Motor neuron (in vitro differentiated cells): ENCODE results near the gene ZNF655. TPM values are rescaled to one million over a fixed set of nuclear protein-coding genes. Genes with fewer than 3 reads are reported as not detected.

Source experiments
- ATAC-seq, 8 experiments: fragments of 200-7000 bp; cut with Tn5 transposase; replicated peaks in 6 of 8; 2 replicates each; pipeline ENCODE4 v1.8.0; 2021; ENCODE audit warnings: mild to moderate bottlenecking in 8 of 8, moderate library complexity in 8 of 8
- H3K27ac ChIP-seq, 2 donors: fragments of 250-450 bp; sonication (Bioruptor Pico); 2 replicates each; pipeline ENCODE4 v1.9.0; 2021; ENCODE audit warnings: antibody characterized with exemption in 2 of 2, mild to moderate bottlenecking in 2 of 2, moderate library complexity in 1 of 2
- H3K4me1 ChIP-seq, 2 donors: fragments of 250-450 bp; sonication (Bioruptor Pico); replicated peaks in 1 of 2; 2 replicates each; pipeline ENCODE4 v1.6.1; 2021; ENCODE audit warnings: antibody characterized with exemption in 2 of 2, mild to moderate bottlenecking in 2 of 2, moderate library complexity in 1 of 2
- H3K4me3 ChIP-seq, 5 donors: fragments of 250-450 bp; sonication (Bioruptor Pico); 2 replicates each; pipeline ENCODE4 v1.9.0; 2021; ENCODE audit warnings: antibody characterized with exemption in 5 of 5, mild to moderate bottlenecking in 5 of 5, moderate library complexity in 4 of 5
- WGBS, 10 experiments: fragments of 450-650 bp; shearing (Covaris generic); methylation state at CpG; one replicate each; pipeline ENCODE4 v1.0.0; 2022; 5-methylcytosine and 5-hydroxymethylcytosine counted together
- in situ Hi-C, 9 experiments: fragments of 400-800 bp; cut with MboI; loops; one replicate each; pipeline ENCODE4 v1.15.0; 2021; ENCODE audit warnings: low sequenced_read_pairs in 9 of 9, low pct_unique_long_range_greater_than_20kb in 2 of 9; ENCODE audit not compliant: unreplicated experiment in 9 of 9
- total RNA-seq, 8 experiments: library from RNA; unstranded; fragments of 300-600 nt; gene quantifications; 2 replicates each; pipeline versions ENCODE4 v1.2.3 to v1.2.4, GENCODE V29; 2022

Gene ZNF655
- total RNA-seq, 8 experiments from 2014 or later: 38.8 to 124 (median 63.6) TPM

DNA sequence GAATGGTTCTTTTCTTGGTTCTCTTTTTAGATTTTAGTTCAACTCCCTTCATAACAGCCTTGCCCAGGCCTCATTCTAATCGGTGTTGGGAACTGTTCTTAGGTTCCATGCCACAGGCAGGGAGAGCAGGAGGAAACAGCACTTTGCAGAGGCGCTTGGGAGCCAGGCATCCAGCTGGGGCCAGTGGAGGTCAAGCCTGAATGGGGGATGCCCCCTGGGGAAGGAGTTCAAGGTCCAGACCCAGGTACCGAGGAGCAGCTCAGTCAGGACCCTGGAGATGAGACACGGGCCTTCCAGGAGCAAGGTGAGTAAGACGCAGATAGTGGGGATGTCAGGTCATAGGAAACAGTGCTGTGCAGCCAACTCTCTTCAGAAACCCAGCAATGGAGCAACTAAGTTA, 62.8 kb downstream of the ZNF655 start:
- ATAC-seq: no peak
- Histone ChIP-seq H3K4me3 (no peak overlapping the region), H3K4me1 (peaks cover 4 to 7% of the 10 kb centered on the region in 2 donors), H3K27ac (no peak overlapping the region)
- in situ Hi-C loops: no loop called here
- WGBS, 10 experiments: 80 to 100% (median 100%) methylated on average over 1 to 4 of the region's 5 CpGs; no CpG with 5 or more reads in 4 of the 10 experiments

- Histone ChIP-seq H3K4me1 (peaks cover 3 to 4% of the 10 kb centered on the region in 2 donors), H3K4me3 (no peak overlapping the region), H3K27ac (no peak overlapping the region)
- in situ Hi-C loops: no loop called here
- ATAC-seq: no peak
- 83 to 100% (median 85%) methylated on average over 1 to 4 of the region's 10 CpGs; no CpG with 5 or more reads in 5 of the 10 experiments for WGBS, 10 experiments
These were observed 64.2 kb downstream of the ZNF655 start for GRCh38 chr7:99622596-99622995.

- 67 to 100% (median 93%) methylated on average over 1 to 5 of the region's 7 CpGs; no CpG with 5 or more reads in 3 of the 10 experiments for WGBS, 10 experiments
- Histone ChIP-seq H3K4me3 (no peak overlapping the region), H3K27ac (no peak overlapping the region), H3K4me1 (no peaks in the 10 kb centered on the region)
- no peak for ATAC-seq
- in situ Hi-C loops: no loop called here
These were observed 64.8 kb downstream of the ZNF655 start for GRCh38 chr7:99623091-99623693.

DNA sequence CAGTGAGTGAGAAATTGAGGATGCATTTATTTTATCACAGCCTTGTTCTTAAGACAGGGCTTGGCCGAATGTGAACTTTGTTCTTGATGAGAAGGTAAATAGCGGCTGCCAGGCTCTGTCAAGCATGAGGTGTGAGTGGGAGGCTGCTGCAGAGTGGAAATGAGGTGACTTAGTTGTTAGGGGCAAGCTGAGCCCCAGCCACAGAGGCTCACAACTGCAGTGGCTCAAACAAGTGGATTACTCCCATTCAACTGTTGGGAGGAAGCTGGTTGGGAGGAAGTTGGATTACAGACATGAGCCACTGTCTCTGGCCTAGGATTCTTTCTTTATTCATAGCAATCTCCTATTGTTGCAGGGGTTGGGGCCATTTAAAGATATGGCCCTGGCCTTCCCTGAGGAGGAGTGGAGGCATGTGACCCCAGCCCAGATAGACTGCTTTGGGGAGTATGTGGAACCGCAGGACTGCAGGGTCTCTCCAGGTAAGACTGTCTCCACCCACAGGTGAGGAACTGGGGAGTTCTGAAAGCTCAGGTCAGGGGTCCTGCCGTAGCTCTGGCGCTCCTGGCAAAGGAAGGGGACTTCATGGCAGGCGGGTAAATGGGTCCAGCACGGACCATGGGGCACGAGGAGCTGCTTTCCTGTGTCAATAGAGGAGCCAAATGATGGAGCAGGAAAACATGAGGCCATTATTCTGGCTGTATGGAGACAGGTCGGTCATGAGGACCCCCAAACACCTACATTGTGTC, 65.4 kb downstream of the ZNF655 start:
- in situ Hi-C loops: no loop called here
- no peak overlapping the region for H3K4me3 ChIP-seq
- H3K27ac ChIP-seq: no peak overlapping the region
- no peak for ATAC-seq
- 78 to 95% (median 88%) methylated on average over 2 to 5 of the region's 9 CpGs; no CpG with 5 or more reads in 1 of the 10 experiments for WGBS, 10 experiments
- no peaks in the 10 kb centered on the region for H3K4me1 ChIP-seq

DNA sequence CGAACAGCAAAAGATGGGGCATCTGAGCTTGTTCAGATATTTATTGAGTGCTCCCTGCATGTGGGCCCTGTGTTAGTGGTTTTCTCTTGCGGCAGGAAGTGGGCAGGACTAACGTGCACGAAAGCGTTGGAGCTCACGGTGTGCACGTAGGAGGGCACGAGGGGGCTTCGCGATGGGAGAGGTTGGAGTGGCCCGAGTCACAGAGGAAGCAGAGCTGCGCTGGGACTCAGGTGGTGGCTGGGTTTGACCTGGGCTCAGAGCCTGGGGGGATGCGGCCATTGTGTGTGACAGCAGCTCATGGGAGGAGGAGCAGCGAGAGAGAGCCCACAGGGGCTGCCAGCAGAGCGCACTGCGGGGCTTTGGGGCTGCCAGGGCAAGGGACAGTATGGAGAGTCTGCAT, 66.0 kb downstream of the ZNF655 start:
- H3K4me1 ChIP-seq: no peaks in the 10 kb centered on the region
- H3K4me3 ChIP-seq: no peak overlapping the region
- in situ Hi-C loops: no loop called here
- no peak overlapping the region for H3K27ac ChIP-seq
- ATAC-seq: no peak
- 80 to 100% (median 90%) methylated on average over 2 to 12 of the region's 16 CpGs; no CpG with 5 or more reads in 3 of the 10 experiments for WGBS, 10 experiments

- H3K4me3 ChIP-seq: no peak overlapping the region
- ATAC-seq: no peak
- no peaks in the 10 kb centered on the region for H3K4me1 ChIP-seq
- 70 to 100% (median 100%) methylated on average over 1 to 3 of the region's 5 CpGs; no CpG with 5 or more reads in 6 of the 10 experiments for WGBS, 10 experiments
- H3K27ac ChIP-seq: no peak overlapping the region
- in situ Hi-C loops: loop anchor here in 1 of 9 experiments (25.0 kb wide), 1 partner anchor 212 kb away; the partner anchor contains the start of gene CYP3A43
These were observed 66.9 kb downstream of the ZNF655 start for GRCh38 chr7:99625321-99625720.

GRCh38 chr7:99625961-99626360, 67.5 kb downstream of the ZNF655 start:
- Histone ChIP-seq H3K27ac (no peak overlapping the region), H3K4me1 (no peaks in the 10 kb centered on the region), H3K4me3 (no peak overlapping the region)
- WGBS, 10 experiments: 72 to 100% (median 95%) methylated on average over 1 to 4 of the region's 4 CpGs; no CpG with 5 or more reads in 3 of the 10 experiments
- no peak for ATAC-seq
- in situ Hi-C loops: loop anchor here in 1 of 9 experiments (25.0 kb wide), 1 partner anchor 211 kb away; the partner anchor contains the start of gene CYP3A43

Other genes starting within 250 kb of the ZNF655 start
- 100 to 1,000 TPM in 4 of 8 experiments, 10 to 100 TPM in 4; 82.9 to 171 (median 106) TPM for gene ARPC1A, start 232.7 kb upstream of the ZNF655 start, total RNA-seq
- gene ARPC1B, start 183.9 kb upstream of the ZNF655 start, total RNA-seq: 100 to 1,000 TPM in 3 of 8 experiments, 10 to 100 TPM in 2, 1 to 10 TPM in 3; 2.6 to 396 (median 23.9) TPM
- 100 to 1,000 TPM in 5 of 8 experiments, 10 to 100 TPM in 3; 88.1 to 172 (median 103) TPM for gene PDAP1, start 150.0 kb upstream of the ZNF655 start, total RNA-seq
- gene BUD31, start 149.7 kb upstream of the ZNF655 start, total RNA-seq: 100 to 1,000 TPM; 105 to 221 (median 146) TPM
- 10 to 100 TPM in 2 of 8 experiments, 1 to 10 TPM in 6; 4.9 to 18.9 (median 7.1) TPM for gene PTCD1, start 119.8 kb upstream of the ZNF655 start, total RNA-seq
- gene CPSF4, start 119.7 kb upstream of the ZNF655 start, total RNA-seq: 10 to 100 TPM; 24.8 to 69.5 (median 41.8) TPM
- gene ATP5MF, start 92.5 kb upstream of the ZNF655 start, total RNA-seq: 100 to 1,000 TPM; 488 to 967 (median 750) TPM
- 10 to 100 TPM in 7 of 8 experiments, 1 to 10 TPM in 1; 6.1 to 26.3 (median 16.4) TPM for gene ZNF789, start 85.8 kb upstream of the ZNF655 start, total RNA-seq
- 10 to 100 TPM; 17.0 to 34.9 (median 19.5) TPM for gene ZNF394, start 58.4 kb upstream of the ZNF655 start, total RNA-seq
- gene ZKSCAN5, start 54.0 kb upstream of the ZNF655 start, total RNA-seq: 10 to 100 TPM in 7 of 8 experiments, 1 to 10 TPM in 1; 9.0 to 19.7 (median 17.1) TPM
- 10 to 100 TPM in 6 of 8 experiments, 1 to 10 TPM in 2; 6.6 to 18.6 (median 13.7) TPM for gene FAM200A, start 6.5 kb upstream of the ZNF655 start, total RNA-seq
- 1 to 10 TPM in 5 of 8 experiments, under 1 TPM in 2, not detected in 1; 0.40 to 2.0 (median 1.7) TPM for gene TMEM225B, start 39.6 kb downstream of the ZNF655 start, total RNA-seq
- 10 to 100 TPM in 7 of 8 experiments, 1 to 10 TPM in 1; 8.2 to 22.4 (median 12.7) TPM for gene ZSCAN25, start 58.3 kb downstream of the ZNF655 start, total RNA-seq
- 10 to 100 TPM in 1 of 8 experiments, 1 to 10 TPM in 7; 2.4 to 20.2 (median 6.4) TPM for gene CYP3A5, start 121.4 kb downstream of the ZNF655 start, total RNA-seq
- 1 to 10 TPM in 2 of 8 experiments, under 1 TPM in 4, not detected in 2; 0.36 to 1.1 (median 0.57) TPM for gene CYP3A7, start 176.6 kb downstream of the ZNF655 start, total RNA-seq
- under 1 TPM in 5 of 8 experiments, not detected in 3; 0.11 to 0.33 (median 0.18) TPM for gene CYP3A4, start 225.5 kb downstream of the ZNF655 start, total RNA-seq